BLaER1 (cell line): Measurements from ENCODE around the gene SMIM28.

Experiments
- H3K27ac ChIP-seq: shearing (Covaris generic); formaldehyde crosslinking; 2 replicates; pipeline ENCODE4 v1.8.1; 2022
- H3K27me3 ChIP-seq: shearing (Covaris generic); formaldehyde crosslinking; 2 replicates; pipeline ENCODE4 v1.8.1; 2022
- H3K36me3 ChIP-seq: shearing (Covaris generic); formaldehyde crosslinking; 2 replicates; pipeline ENCODE4 v1.8.1; 2022
- H3K4me1 ChIP-seq: shearing (Covaris generic); formaldehyde crosslinking; 2 replicates; pipeline ENCODE4 v1.8.1; 2022
- H3K4me2 ChIP-seq: shearing (Covaris generic); formaldehyde crosslinking; 2 replicates; pipeline ENCODE4 v1.8.1; 2022
- H3K4me3 ChIP-seq: shearing (Covaris generic); formaldehyde crosslinking; 2 replicates; pipeline ENCODE4 v1.8.1; 2022
- H3K9ac ChIP-seq: shearing (Covaris generic); formaldehyde crosslinking; 2 replicates; pipeline ENCODE4 v1.8.1; 2022
- H3K9me3 ChIP-seq: shearing (Covaris generic); formaldehyde crosslinking; 2 replicates; pipeline ENCODE4 v1.8.1; 2022
- H4K20me1 ChIP-seq: shearing (Covaris generic); formaldehyde crosslinking; 2 replicates; pipeline ENCODE4 v1.8.1; 2022
- Cebpa-rat ChIP-seq: shearing (Covaris generic); IDR thresholded peaks from 2 replicates; pipeline ENCODE4 v1.8.1; 2022

The SMIM28 gene

GRCh38 chr6:138372711-138373463 is 4.8 kb upstream of the SMIM28 start:
- no peak overlapping the region for H3K27ac ChIP-seq
- no peaks in the 10 kb centered on the region for H3K27me3 ChIP-seq
- H3K36me3 ChIP-seq = no peaks in the 10 kb centered on the region
- no peak for TF ChIP-seq Cebpa-rat
- H3K4me1 ChIP-seq = no peaks in the 10 kb centered on the region
- H3K4me3 ChIP-seq = no peak overlapping the region
- no peak overlapping the region for H3K4me2 ChIP-seq
- H4K20me1 ChIP-seq = no peaks in the 10 kb centered on the region
- H3K9ac ChIP-seq = no peak overlapping the region
- no peaks in the 10 kb centered on the region for H3K9me3 ChIP-seq

- H3K27ac ChIP-seq = no peak overlapping the region
- H4K20me1 ChIP-seq = no peaks in the 10 kb centered on the region
- no peak overlapping the region for H3K4me3 ChIP-seq
- H3K36me3 ChIP-seq = no peaks in the 10 kb centered on the region
- no peaks in the 10 kb centered on the region for H3K4me1 ChIP-seq
- H3K27me3 ChIP-seq = no peaks in the 10 kb centered on the region
- no peak overlapping the region for H3K4me2 ChIP-seq
- TF ChIP-seq Cebpa-rat = no peak
- no peak overlapping the region for H3K9ac ChIP-seq
- H3K9me3 ChIP-seq = no peaks in the 10 kb centered on the region
Observed at GRCh38 chr6:138374230-138374629, 3.5 kb upstream of the SMIM28 start.

DNA sequence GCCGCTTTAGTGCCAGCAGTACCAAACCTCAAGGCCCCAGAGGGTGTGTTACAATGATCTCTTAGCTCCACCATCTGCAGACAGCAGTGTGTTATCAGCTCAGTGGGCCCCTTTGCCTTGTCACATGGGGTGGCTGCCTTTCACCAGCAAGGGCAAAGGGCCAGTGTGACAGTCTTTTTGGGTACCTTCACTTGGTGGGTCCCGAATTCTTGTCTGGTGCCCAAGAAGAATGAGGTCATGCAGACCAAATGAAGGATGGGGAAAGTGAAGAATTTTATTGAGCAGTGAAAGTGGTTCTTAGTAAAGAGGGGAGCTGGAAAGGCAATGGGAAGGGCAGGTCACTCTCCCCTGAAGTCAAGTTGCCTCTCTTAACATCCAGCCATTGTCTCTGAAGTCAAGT is 2.9 kb upstream of the SMIM28 start:
- no peak overlapping the region for H3K4me2 ChIP-seq
- H3K4me1 ChIP-seq = no peaks in the 10 kb centered on the region
- no peaks in the 10 kb centered on the region for H3K27me3 ChIP-seq
- no peak overlapping the region for H3K4me3 ChIP-seq
- H3K36me3 ChIP-seq = no peaks in the 10 kb centered on the region
- H4K20me1 ChIP-seq = no peaks in the 10 kb centered on the region
- no peak overlapping the region for H3K27ac ChIP-seq
- H3K9me3 ChIP-seq = no peaks in the 10 kb centered on the region
- no peak for TF ChIP-seq Cebpa-rat
- no peak overlapping the region for H3K9ac ChIP-seq

- TF ChIP-seq Cebpa-rat = no peak
- Histone ChIP-seq H3K9ac (no peak overlapping the region), H3K4me2 (no peak overlapping the region), H3K9me3 (no peaks in the 10 kb centered on the region), H3K27ac (no peak overlapping the region), H3K36me3 (no peaks in the 10 kb centered on the region), H3K4me1 (no peaks in the 10 kb centered on the region), H4K20me1 (no peaks in the 10 kb centered on the region), H3K27me3 (no peaks in the 10 kb centered on the region), H3K4me3 (no peak overlapping the region)
Observed at GRCh38 chr6:138377042-138377441, 663 bp upstream of the SMIM28 start.

DNA sequence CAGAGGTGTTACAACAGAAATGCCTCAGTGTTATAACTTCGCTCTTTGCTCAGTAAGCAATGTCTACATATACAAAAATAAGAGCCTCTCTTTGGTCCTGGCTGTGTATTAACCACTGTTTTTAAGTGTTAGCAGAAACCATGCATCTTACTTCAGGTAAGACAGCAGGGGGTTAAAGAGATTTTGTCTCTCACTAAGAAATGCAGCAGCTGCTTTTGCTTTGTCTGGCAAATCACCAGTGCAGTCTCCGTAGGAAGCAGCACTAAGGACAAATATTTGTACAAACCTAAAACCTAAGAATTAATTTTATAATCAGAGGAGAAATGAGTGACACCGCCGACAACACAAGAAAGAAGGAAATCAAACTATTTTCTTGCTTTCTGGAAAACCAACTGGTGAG is 758 bp downstream of the SMIM28 start:
- Histone ChIP-seq H3K4me2 (no peak overlapping the region), H3K9me3 (no peaks in the 10 kb centered on the region), H3K27ac (no peak overlapping the region), H3K4me1 (no peaks in the 10 kb centered on the region), H3K27me3 (no peaks in the 10 kb centered on the region), H4K20me1 (no peaks in the 10 kb centered on the region), H3K36me3 (no peaks in the 10 kb centered on the region), H3K9ac (no peak overlapping the region), H3K4me3 (no peak overlapping the region)
- TF ChIP-seq Cebpa-rat = no peak

GRCh38 chr6:138382498-138383265 is 5.0 kb downstream of the SMIM28 start:
- TF ChIP-seq Cebpa-rat = no peak
- H4K20me1 ChIP-seq = no peaks in the 10 kb centered on the region
- no peak overlapping the region for H3K4me3 ChIP-seq
- no peak overlapping the region for H3K4me2 ChIP-seq
- no peak overlapping the region for H3K9ac ChIP-seq
- no peaks in the 10 kb centered on the region for H3K27me3 ChIP-seq
- no peaks in the 10 kb centered on the region for H3K4me1 ChIP-seq
- no peak overlapping the region for H3K27ac ChIP-seq
- no peaks in the 10 kb centered on the region for H3K36me3 ChIP-seq
- H3K9me3 ChIP-seq = no peaks in the 10 kb centered on the region

- no peaks in the 10 kb centered on the region for H3K9me3 ChIP-seq
Observed at GRCh38 chr6:138383776-138384175, 6.1 kb downstream of the SMIM28 start.

DNA sequence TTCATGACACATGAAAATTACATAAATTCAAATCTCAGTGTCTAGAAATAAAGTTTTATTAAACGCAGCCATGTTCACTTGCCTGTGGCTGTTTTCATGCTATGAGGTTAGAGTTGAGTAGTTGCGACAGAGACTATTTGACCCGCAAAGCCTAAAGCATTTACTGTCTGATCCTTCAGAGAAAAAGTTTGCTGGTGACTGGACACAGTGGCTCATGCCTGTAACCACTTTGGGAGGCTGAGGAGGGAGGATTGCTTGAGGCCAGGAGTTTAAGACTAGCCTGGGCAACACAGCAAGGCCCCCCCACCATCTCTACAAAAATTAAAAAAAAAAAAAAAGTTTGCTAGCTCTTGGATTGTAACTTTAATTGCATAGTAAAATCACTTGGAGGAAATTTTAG is 9.2 kb downstream of the SMIM28 start:
- Histone ChIP-seq H3K4me2 (no peak overlapping the region), H4K20me1 (no peaks in the 10 kb centered on the region), H3K9ac (no peak overlapping the region), H3K4me3 (no peak overlapping the region), H3K36me3 (no peaks in the 10 kb centered on the region), H3K9me3 (no peaks in the 10 kb centered on the region), H3K27me3 (no peaks in the 10 kb centered on the region), H3K4me1 (no peaks in the 10 kb centered on the region), H3K27ac (no peak overlapping the region)
- TF ChIP-seq Cebpa-rat = no peak

More at GRCh38 chr6:138383776-138384175, 6.1 kb downstream of the SMIM28 start:
- H3K27me3 ChIP-seq = no peaks in the 10 kb centered on the region
- H3K4me1 ChIP-seq = no peaks in the 10 kb centered on the region
- no peak overlapping the region for H3K4me3 ChIP-seq
- no peak overlapping the region for H3K9ac ChIP-seq
- no peaks in the 10 kb centered on the region for H4K20me1 ChIP-seq
- no peak overlapping the region for H3K4me2 ChIP-seq
- no peak for TF ChIP-seq Cebpa-rat
- H3K27ac ChIP-seq = no peak overlapping the region
- H3K36me3 ChIP-seq = no peaks in the 10 kb centered on the region

DNA sequence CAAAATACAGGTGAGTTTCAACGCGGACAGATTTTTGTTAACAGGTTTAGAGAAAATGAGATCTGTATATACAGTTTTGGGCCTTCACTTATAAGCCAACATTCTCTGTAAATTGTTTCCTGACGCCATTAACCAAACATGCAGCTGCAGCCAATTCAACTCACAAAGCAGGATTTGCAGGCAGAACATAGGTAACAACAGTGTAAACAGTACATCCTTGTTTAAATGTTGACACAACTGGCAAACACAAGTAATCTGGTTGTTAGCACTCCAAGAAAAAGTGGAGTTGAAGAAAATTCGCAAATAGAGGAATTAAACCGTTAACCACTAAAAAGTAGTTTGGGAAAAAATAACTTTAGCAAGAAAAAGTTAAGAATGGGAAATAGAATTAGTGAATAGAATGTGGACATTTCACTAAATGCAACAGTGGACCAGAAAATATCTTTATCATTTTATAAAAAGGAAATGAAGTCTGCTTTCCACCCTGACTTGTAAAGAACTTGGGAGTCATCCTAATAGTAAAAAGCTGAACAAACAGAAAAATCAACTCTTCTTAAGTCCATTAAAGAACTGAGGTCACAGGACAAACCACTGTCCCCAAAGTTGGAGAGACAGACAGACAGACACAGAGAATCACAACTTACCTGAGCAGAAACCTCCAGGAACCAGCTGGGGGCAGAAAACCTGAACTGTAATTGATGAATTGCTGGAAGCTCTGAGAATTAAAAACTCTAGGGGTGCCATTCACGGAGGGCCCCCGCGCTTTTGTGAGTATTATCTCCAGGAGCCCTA is 10.1 kb downstream of the SMIM28 start:
- Histone ChIP-seq H3K4me3 (no peak overlapping the region), H3K27ac (no peak overlapping the region), H3K9me3 (no peaks in the 10 kb centered on the region), H4K20me1 (no peaks in the 10 kb centered on the region), H3K9ac (no peak overlapping the region), H3K4me1 (no peaks in the 10 kb centered on the region), H3K36me3 (no peaks in the 10 kb centered on the region), H3K4me2 (no peak overlapping the region), H3K27me3 (no peaks in the 10 kb centered on the region)
- TF ChIP-seq Cebpa-rat = no peak

DNA sequence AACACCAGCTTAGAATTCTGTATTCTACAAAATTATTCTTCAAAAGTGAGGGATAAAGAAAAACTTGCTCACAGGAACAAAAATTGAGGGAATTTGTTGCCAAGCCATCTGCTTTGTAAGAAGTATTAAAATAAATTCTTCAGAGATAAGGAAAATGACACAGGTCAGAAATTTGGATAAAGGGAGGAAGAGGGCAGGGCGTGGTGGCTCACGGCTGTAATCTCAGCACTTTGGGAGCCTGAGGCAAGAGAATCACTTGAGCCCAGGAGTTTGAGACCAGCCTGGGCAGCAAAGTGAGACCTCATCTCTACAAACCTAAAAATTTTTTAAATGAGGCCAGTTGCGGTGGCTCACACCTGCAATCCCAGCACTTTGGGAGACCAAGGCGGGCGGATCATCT is 11.8 kb downstream of the SMIM28 start:
- Histone ChIP-seq H3K4me1 (peaks cover 9% of the 10 kb centered on the region), H3K36me3 (no peaks in the 10 kb centered on the region), H3K27me3 (no peaks in the 10 kb centered on the region), H3K9ac (no peak overlapping the region), H3K4me2 (no peak overlapping the region), H3K4me3 (no peak overlapping the region), H3K9me3 (no peaks in the 10 kb centered on the region), H3K27ac (no peak overlapping the region), H4K20me1 (no peaks in the 10 kb centered on the region)
- no peak for TF ChIP-seq Cebpa-rat
